Measurements from ENCODE around the gene ZNF22. TPM values are rescaled to one million over a fixed set of nuclear protein-coding genes. Genes with fewer than 3 reads are reported as not detected.

ZNF22 gene
- total and polyA plus RNA-seq, 8 donors, result 12.6 to 21.8 (median 19.4) TPM

DNA sequence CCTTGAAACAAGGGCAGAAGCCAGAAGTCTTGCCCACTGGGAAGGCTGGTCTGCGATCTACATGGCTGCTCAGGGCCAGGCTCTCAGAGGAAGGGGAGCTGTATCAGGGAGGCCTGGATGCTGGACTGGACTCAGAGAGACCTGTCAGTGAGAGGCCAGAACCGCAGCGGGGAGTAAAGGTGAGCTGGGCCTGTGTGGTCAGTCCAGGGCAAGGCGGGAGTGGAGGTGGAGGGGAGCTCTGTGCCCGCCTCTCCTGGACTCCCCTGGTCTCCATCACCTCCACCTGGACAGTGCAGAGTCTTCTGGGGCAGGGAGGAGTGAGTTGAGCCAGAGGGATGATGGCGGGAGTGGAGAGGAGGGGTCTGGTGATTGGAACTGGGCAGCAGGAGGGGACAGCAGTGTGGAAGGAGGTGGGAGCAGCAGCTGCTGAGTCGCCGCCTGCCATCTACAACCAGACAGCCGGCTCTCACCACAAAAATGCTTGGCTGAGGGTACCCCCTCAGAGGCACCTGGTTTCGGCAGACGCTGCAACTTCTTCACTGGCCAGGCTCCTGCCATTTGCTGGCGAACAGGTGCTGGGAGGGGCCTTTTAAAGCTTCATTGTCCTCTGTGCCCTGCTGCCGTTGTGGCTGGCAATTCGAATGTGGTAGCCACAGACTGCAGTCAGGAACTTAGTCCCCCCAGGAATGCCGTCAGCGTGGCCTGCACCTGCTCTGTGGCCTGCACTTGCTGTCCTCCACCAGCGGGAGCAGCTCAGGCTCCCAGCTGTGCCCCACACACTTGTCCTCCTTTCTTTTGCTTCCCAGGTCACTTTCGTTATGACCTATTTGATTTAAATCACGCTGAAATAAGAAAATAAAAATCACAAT lies 37.6 kb upstream of the ZNF22 start:
- peak overlapping the region; percentile 40 to 92 (median 78) for H3K27ac ChIP-seq
- no peaks in the 10 kb centered on the region for H3K36me3 ChIP-seq
- DNase-seq, result peak in 2 of 6 donors; percentile 23 to 27
- intact Hi-C loops (cut with DNase I), result no loop called here
- WGBS, 2 donors, result 71 to 72% methylated on average over 16 to 19 of the region's 19 CpGs
- no peaks in the 10 kb centered on the region for H3K27me3 ChIP-seq
- peak overlapping the region in 1 of 4 donors; percentile 14 for H3K4me3 ChIP-seq
- H3K4me1 ChIP-seq, result peaks cover 6 to 37% (median 16%) of the 10 kb centered on the region in 3 donors
- no peak for ATAC-seq
- FAIRE-seq, result no peak
- TF ChIP-seq, protein P1, sequence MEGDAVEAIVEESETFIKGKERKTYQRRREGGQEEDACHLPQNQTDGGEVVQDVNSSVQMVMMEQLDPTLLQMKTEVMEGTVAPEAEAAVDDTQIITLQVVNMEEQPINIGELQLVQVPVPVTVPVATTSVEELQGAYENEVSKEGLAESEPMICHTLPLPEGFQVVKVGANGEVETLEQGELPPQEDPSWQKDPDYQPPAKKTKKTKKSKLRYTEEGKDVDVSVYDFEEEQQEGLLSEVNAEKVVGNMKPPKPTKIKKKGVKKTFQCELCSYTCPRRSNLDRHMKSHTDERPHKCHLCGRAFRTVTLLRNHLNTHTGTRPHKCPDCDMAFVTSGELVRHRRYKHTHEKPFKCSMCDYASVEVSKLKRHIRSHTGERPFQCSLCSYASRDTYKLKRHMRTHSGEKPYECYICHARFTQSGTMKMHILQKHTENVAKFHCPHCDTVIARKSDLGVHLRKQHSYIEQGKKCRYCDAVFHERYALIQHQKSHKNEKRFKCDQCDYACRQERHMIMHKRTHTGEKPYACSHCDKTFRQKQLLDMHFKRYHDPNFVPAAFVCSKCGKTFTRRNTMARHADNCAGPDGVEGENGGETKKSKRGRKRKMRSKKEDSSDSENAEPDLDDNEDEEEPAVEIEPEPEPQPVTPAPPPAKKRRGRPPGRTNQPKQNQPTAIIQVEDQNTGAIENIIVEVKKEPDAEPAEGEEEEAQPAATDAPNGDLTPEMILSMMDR (IDR thresholded peaks at IDR 0.05), result peak in 1 of 4 donors; percentile 15
- H3K9me3 ChIP-seq, result no peaks in the 10 kb centered on the region

DNA sequence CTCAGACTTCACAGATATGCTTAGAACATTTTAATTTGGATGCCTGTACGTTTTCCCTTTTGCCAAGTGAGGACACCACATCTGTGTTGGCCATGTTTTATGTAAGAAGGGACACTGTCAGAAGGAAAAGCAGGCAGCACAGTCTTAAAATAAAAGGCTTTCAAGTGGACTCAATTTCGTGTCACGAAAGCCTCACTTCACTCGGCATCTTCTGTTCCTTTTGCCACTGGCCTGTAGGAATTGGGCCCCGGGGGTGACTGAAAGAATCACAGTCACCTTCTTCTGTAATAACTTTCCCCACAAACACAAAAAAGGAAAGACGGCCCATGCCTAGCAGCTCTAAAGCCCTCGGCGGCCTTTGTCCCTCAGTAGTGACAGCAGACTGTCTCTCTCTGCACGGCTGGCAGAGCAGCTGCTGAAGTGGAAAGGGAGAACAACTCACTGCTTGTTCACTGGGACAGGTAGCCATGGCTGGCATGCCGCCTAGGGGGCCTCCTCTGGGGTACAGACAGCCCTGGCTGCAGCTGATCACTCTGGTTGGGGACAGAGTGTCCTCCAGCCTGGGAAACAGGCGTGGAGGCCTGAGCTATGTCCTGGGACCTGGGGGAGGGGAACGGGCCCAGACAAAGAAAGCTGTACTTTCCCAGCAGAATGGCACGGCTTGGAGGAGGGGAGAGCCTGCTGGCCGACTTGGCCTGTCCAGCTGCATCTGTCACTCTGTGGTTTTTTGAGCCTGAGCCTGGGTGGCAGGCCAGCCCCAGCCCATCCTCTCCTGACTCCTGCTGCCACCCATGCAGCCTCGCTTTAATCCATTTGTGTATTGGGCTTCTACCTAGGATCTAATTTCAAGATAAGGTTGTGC lies 36.7 kb upstream of the ZNF22 start:
- Histone ChIP-seq H3K27ac (peak overlapping the region; percentile 40 to 92 (median 78)), H3K4me3 (peak overlapping the region in 1 of 4 donors; percentile 14), H3K36me3 (no peaks in the 10 kb centered on the region), H3K4me1 (peaks cover 4 to 32% (median 9%) of the 10 kb centered on the region in 3 donors), H3K27me3 (no peaks in the 10 kb centered on the region), H3K9me3 (no peaks in the 10 kb centered on the region)
- 51 to 59% methylated on average over 15 of the region's 15 CpGs for WGBS, 2 donors
- TF ChIP-seq, protein P1 (IDR thresholded peaks at IDR 0.05), result no peak
- intact Hi-C loops (cut with DNase I), result no loop called here
- peak; percentile 17 to 57 (median 44) for ATAC-seq
- no peak for FAIRE-seq
- peak in 5 of 6 donors; percentile 65 to 90 (median 80) for DNase-seq

DNA sequence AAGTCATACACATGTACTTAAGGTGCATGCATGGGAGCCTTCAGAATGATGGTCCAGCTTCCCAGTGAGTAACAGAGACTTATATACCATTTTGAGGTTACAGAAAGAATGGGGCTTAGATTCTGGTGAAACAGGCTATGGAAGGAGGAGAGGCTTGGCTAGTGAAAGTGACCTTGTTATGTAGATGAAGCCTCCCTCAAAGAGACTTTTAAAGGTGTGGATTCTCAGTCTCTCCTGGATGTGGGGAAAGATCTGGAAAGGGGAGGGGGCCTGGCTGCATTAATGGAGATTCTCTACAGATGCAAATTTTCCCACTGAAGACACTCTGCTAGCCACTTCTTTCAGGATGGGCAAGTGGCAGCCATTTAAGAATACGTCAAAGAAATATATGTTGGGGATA lies 35.6 kb upstream of the ZNF22 start:
- 91 to 96% methylated on average over 1 of the region's 1 CpG for WGBS, 2 donors
- Histone ChIP-seq H3K9me3 (no peaks in the 10 kb centered on the region), H3K27ac (peak overlapping the region; percentile 40 to 92 (median 78)), H3K4me3 (no peak overlapping the region), H3K27me3 (no peaks in the 10 kb centered on the region), H3K4me1 (peaks cover 4 to 37% (median 13%) of the 10 kb centered on the region in 3 donors), H3K36me3 (no peaks in the 10 kb centered on the region)
- DNase-seq (no peak), FAIRE-seq (no peak), ATAC-seq (no peak)
- intact Hi-C loops (cut with DNase I), result no loop called here
- TF ChIP-seq, protein P1 (IDR thresholded peaks at IDR 0.05), result no peak

DNA sequence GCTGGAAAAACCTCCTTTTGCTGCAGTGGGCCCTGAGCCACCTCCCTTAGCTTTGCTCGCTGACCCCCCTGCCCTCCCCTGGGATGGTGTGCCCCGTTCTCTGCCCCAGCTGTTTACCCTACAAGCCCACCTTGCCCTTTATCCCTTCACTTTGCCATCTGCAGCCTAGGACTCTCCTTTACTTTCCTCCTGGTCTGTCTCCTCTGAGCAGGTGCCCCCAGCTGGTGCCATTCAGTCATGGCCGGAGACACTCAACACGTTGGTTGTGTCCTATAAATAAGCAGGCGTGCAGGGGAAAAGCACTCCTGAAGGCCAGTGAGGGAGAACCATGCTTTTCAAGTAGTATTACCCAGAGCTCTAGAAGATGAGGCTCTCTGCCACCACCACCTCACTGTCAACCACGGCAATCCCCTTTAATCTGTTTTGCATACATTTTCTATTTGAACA lies 35.0 kb upstream of the ZNF22 start:
- ATAC-seq, result no peak
- no peak for FAIRE-seq
- TF ChIP-seq, protein P1 (IDR thresholded peaks at IDR 0.05), result no peak
- Histone ChIP-seq H3K4me1 (peaks cover 4 to 37% (median 13%) of the 10 kb centered on the region in 3 donors), H3K27ac (peak overlapping the region; percentile 40 to 92 (median 78)), H3K4me3 (no peak overlapping the region), H3K27me3 (no peaks in the 10 kb centered on the region), H3K36me3 (peaks cover 0 to 4% (median 0%) of the 10 kb centered on the region in 3 donors), H3K9me3 (no peaks in the 10 kb centered on the region)
- intact Hi-C loops (cut with DNase I), result no loop called here
- 79 to 83% methylated on average over 6 of the region's 6 CpGs for WGBS, 2 donors
- DNase-seq, result peak in 1 of 6 donors; percentile 24
